CD4-positive, alpha-beta T cell treated with Interleukin-6 for 4 hours (primary cell): Measurements from ENCODE around the gene NTMT1.

Experiments
- DNase-seq: peaks from one replicate; pipeline ENCODE4 v3.0.0-alpha.2; 2020; ENCODE audit warnings: mixed read lengths

NTMT1 gene

DNA sequence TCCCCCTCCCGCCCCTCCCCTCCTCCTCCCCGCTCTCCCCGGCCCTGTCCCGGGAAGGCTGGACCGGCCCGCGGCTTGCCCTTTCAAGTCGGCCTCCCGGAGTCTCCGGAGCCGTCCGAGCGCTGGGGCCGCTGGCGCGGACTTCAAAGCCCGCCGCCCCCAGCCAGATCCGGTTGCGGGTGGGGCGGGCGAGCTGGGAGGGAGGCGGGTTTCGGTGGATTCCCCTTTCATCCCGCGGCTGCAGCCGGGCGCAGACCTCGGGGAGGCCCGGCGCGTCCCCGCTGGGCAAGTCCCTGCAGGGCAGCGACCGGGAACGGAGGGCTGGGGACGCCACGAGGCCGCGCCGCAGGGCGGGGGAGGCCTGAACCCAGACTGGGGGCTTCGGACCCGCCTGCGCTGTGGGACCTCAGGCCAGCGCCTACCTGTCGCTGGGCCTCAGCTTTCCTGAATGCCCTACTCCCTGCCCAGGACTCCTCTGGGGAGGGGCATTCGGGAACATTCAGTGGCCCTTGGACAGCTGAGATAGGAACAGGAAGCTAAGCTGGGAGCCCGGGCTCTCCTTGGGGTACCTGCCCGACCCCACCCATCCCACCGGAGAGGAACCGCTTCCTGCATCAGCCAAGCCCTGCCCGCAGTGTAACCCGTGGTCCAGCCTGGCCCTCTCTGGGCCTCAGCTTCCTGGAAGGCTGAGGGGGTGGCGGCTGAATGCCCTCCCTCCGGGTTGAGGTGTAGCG is 28.4 kb upstream of the NTMT1 start:
- peak; percentile 44 for DNase-seq

DNA sequence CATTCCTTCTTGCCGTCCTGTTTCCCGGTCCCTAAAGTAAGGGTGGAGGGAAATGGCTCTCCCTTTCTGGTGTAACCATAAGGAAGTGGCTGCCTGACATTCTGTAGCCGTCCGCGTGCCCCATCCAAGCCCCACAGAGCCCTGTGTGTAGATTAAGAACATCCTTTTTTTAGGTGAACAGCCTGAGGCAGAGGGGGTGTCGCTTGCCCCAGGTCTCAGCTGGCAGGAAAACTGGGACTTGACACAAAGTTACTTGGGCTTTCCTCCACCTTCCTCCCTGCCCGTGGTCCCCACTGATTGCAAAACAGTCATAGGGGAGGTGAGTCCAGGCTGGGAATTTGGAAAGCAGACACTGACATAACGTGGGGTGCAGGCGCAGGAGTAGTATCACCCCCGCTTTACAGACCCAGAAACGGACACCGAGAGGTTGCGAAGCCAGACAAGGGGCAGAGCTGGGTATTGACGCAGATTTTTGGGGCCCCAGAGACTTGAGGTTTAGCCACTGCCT is 27.8 kb upstream of the NTMT1 start:
- DNase-seq = no peak

DNA sequence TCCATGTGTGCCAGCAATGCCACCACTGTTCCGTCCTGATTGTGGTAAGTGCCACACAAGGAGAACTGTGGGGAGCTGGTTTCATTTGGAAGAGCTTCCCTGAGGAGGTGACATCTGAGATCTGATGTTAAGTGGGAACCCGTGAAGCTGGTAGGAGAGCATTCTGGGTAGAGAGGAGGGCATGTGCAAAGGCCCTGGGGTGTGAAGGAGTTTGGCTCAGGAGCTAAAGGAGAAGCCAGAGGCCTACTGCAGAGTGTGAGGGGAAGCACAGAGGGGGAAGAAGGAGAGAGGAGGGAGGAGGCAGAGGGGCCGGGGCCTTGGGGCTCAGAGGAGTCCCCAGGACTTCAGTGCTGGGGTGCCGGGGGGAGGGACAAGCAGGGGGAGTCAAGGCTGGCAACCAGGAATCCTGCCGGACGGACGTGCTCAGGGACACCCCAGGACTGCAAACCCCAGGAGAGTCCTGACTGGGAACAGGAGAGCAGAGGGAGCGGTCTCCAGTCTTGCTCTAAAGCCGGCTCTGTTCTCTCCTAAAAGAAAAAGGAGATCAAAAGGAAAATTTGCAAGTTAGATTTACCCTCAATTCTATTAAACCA is 24.8 kb upstream of the NTMT1 start:
- no peak for DNase-seq

DNA sequence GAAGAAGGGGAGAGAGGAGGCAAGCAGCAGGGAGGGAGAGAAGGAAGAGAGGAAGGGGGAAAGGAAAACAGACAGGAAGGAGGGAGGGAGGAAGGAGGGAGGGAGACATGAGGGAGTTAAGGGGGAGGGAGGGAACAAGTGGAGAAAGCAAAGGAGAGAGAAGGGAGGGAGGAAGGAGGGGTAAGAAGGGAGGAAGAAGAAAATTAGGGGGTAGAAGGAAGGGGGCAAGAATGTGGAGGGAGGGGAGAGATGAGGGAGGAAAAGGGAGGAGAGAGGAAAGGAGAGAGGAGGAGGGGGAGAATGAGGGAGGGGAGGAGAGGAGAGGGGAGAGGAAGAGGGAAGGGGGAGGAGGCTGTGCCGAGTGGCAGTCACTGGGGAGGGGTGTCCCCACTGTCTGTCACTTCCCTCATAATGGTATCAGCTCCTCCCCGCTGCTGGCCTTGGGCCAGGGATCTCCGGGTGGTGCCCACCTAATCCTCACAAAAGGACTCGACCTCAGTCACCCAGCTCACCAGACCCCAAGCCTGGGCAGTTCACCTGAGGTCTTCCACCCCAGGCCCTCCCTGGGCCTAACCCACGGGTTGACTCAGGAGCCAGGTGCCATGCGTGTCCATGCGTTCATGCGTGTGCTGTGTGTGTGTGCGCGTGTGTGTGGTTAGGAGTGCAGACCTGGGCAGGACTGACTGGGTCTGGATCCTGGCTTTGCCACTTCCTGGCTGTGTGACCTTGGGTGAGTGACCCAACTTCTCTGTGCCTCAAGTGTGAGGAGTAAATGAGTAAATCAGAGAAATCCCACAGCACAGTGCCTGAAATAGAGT is 23.2 kb upstream of the NTMT1 start:
- DNase-seq = no peak

DNA sequence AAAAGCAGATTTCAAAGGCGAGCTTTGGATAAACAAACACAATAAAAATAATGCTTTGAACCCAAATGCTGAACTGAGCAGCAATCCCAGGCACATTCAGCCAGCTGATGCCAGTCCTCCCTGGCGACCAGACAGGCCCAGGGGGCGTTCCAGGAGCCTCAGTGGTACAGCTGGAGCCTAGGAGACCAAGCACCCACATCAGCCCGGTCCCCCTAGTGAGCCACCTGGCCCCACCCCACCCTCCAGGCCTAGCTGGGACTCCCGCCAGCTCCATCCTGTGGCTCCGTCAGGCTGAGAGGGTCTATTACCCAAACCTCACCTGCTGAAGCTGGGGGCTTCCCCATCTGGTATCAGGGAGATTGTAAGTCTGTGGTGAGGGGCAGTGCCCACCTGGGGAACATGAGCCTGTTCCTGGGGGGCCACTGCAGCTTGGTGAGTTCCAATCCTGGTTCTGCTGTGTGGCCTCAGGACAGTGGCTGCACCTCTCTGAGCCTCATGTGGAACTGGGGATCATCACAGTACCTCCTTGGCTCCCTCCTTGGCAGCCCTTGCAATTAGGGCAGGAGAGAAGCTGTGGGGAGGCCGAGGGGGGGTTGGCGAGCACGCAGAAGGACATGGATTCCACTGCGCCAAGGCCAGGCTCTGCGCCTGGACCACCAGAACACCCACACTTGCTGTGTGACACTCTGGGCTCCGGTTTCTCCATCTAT is 21.8 kb upstream of the NTMT1 start:
- DNase-seq = no peak

DNA sequence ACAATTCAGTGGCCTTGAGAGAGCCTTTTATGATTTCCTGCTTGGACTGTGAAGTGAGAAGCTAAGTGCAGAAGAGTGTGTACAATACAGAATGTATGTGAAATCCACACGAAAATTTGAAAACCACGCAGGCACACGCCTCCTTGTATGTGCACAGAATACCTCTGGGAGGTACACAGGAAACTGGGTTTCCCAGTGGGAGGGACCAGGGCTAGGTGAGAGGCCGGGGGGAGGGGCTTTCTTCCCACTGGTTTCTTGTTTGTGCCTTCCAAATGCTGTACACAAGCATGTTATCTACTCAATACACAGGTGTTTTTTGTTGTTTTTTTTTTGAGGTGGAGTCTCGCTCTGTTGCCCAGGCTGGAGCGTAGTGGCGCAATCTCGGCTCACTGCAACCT is 21.2 kb upstream of the NTMT1 start:
- peak; percentile 65 for DNase-seq

DNA sequence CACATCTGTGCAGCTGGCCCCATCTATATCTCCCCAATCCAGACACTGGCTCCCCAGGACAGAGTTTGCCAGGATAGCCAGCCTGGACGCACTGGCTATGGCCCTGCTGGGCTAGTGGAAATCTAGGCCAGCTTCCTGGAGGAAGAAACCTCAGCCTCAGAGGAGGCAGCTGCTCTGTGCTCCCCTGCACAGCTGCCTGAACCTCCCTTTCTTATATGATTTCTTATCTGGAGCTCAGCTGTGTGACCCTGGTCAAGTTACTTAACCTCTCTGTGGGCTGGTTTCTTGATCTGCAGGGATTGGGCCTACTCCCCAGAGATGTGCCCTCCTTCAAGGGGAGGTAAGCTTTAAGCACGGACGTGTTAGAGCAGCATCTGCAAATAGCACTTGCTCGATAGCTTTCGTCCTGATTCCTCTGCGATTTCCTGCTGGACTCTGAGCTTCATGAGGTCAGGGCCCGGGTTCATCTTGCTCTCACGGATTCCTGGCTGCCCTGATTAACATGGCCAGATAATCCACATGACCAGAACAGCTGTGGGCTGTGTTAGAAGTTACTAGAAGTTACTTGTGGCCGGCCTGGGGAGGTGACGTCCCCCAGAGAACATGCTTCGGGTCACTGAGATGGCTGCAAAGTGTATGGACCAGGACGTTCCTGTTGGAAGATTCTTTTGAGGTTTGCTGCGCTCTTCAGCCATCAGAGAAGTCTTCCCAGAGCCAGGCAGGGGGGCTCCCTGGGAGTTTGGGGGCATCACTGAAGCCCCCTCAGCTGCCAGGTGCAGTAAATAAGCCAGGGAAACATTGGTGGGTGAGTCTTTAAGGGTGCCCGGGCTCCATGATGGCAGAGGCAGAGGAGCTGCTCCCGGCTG is 19.6 kb upstream of the NTMT1 start:
- DNase-seq = no peak

DNA sequence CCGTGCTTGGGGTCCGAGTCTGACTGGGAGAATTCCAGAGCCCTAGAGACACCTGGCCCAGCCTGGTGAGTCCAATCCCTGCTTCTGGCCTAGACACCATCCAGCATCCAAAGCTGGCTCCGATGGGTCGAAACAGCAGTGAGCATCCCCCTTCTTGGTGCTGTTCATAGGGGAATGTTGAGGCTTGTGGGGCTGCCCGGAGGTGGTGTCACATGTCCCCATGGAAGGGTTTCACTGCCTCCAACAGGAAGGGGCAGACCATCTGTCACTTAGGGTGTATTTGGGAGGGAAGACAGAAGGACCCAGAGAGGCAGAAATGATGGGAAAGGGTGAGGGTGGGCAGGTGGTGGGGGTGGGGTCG is 19.0 kb upstream of the NTMT1 start:
- DNase-seq = no peak

DNA sequence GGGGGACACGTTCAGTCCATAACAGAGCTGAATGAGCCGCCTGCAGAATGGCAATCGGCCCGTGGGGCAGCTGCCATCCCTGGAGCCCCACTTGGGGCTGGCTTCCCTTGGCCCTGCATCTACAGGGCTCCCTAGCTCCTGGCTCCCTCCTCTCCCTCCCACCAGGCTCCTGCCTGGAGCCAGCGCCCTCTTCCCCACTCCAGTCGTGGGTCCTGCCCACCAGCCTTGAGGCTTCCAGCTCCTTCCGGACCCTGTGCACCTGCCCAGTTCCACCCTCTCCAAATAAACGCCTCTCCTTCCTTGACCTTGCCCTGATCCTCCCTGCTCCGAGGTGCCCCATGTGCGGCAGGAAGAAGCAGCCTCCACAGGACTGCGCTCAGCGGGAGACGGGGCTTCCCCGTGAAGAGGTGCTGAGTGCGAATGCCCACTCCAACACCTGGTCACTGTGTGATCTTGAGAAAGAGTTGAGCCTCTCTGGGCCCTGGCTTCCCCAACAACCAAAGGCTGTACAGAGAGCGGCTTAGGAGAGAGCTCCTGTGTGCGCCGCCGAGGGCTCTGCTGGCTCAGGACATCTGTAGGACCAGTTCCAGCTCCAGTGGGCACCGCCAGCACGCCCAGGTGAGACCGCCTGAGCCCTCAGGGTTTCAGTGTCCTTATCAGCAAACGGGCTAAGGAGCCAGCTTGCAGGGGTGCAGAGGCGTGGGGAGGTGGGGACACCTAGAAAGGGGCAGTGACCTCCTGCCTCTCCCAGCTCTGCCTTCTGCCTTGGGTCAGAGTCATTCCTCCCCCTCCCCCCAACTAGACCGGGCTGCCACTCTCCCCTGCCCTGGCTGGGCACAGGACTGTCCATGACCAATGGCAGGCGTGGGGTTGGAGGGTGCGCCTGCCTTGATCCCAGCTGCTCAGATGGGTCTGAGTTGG is 17.1 kb upstream of the NTMT1 start:
- DNase-seq = no peak

DNA sequence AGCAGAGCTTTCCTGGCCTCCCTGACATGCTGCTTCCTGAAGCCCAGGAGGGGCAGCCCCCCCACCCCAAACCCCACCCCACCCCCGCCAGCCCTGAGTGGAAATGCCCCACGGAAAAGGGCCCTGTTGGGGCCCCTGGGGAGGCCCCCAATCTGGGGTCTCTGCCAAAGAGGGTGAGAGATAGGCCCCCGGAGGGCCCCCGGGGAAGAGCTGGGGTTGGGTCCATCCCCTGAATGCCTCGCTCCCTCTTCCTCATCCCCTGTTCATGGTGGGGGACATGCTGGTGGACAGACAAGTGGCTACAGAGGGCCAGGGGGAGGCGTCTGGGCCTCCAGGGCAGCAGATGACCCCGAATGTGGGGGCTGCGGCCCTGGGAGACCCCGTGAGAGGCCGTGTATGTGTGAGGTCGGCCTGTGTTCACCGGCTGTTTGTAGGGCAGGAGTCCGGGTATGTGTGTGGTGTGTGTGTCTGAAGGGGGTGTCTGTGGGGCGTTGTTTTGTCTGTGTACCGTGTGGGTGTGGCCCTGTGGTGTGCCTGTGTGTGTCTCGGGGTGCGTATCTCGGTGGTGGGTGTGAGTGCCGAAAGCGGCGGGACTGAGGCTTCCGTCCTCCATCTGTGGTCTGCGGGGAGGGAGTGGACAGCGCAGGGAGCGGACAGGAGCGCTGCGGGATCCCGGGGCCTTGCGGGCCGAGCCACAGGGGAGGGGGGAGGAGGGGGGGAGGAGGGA is 16.3 kb upstream of the NTMT1 start:
- DNase-seq = peak; percentile 87

DNA sequence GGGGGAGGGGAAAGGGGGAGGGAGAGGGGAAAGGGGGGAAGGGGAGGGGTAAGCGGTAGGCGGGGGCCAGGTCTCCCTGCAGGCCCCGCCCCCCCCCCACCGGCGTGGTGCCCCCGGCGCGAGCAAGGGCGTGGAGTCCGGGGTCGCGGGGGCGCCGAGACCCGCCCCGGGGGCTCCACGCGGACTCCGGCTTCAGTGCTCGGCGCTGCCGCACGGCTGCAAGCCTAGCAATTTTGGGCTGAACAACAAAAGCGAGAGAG is 15.8 kb upstream of the NTMT1 start:
- no peak for DNase-seq

DNA sequence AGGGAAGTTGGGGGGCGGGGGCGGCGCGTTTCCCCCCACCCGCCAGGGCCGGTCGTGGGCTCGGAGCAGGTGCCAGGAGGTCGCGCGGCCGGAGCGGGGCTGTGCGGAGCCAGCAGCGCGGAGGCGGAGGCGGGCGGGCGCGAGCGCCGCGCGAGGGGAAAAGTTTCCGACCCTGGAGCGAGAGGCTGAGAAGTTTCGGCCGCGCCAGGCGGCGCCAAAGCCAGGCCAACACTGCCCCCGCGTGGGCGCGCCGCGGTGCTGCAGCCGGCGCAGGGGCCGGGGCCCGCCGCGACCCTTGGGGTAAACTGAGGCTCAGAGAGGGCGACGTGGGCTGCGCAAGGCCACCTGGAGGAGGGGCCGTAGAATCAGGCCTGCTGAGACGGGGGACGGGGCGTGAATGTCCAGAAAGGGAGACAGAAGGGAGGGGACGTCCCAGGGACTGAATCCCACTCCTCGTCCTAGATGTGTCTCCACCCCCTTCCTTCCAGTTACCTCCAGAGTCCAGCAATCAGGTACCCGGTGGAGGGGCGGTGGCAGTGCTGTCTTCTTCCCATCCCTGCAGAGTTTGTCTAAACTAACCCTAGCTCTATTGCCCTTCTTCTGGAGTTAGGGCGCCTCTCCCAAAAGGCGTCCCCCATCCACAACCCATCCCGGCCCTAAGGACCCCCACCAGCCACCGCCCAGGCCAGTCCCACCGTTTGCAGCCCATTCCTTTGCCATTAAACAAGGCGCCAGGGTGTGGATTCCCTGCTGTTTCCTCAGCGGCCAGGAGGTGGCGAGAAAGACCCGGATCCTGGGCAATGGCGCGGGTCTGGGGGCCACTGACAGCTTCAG is 15.3 kb upstream of the NTMT1 start:
- peak; percentile 79 for DNase-seq

DNA sequence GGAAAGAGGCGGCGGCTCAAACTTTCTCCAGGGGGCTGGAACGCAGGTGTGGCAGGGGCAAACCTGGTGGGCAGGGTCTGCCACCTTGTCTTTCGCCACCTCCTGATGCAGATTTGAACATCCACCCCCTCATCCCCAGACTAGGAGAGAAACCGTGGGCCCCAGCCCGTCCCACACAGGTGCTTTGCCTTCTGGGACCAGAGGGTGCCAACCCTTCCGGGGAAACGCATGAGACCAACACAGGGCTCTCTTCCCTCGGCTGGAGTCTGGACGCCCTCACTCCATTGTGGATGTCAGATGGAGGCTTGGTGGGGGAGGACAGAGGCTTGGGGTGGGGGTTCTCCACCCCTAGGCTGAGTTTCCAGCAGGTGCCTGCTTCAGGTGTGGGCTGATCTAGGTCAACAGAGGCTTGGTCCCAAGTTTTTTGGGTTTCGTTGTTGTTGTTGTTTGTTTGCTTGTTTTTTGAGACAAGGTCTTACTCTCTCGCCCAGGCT is 14.6 kb upstream of the NTMT1 start:
- DNase-seq = no peak

DNA sequence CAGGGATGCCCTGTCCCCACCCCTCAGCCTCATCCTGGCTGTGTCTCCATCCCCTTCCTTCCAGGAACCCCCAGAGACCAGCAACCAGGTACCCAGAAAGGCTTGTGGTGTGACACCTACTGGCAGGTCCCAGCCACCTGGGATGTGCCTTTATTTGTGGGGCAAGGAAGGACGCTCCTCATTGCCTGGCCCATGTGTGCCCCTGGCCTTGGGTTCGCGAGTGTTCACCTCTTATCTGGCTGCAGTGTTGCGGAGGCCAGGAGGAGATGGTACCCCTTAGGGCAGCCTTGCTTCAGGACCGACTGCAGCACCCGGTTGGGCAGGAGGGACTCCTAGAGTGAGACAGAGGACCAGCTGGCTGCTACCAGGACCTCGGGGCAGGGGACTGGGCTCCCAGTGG is 13.8 kb upstream of the NTMT1 start:
- DNase-seq = no peak

DNA sequence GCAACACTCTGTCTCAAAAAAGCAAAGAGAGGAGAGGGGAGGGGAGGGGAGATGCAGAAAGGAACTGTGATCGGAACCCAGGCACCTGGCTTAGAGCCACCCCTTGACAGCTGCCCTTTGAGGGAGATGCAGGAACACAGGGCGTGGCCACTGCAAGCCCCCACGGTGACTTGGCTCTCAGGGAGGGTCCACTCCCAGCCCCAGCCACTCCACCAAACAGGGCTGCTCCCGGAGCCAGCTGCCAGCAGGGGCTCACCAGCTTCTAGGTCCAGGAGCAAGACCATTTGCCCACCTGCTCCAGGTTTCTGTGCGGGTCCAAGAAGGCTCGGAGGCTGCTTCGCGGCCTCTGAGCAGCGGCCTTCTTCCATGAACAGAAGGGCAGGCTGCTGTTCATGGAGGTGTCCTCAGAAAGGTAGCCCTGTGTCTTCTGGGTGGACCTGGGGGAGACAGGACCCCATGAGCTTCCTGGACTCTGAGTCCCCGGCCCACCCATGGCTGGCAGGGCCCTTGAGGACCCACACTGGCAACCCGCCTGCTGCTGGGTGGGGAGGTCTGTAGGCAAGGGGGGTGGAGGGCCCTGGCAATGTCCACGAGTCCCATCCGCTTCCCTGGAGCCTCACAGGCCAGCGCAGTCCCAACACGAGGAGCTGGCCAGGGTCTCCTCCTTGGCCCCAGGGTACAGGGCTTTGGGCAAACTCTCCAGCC is 13.0 kb upstream of the NTMT1 start:
- DNase-seq = no peak

DNA sequence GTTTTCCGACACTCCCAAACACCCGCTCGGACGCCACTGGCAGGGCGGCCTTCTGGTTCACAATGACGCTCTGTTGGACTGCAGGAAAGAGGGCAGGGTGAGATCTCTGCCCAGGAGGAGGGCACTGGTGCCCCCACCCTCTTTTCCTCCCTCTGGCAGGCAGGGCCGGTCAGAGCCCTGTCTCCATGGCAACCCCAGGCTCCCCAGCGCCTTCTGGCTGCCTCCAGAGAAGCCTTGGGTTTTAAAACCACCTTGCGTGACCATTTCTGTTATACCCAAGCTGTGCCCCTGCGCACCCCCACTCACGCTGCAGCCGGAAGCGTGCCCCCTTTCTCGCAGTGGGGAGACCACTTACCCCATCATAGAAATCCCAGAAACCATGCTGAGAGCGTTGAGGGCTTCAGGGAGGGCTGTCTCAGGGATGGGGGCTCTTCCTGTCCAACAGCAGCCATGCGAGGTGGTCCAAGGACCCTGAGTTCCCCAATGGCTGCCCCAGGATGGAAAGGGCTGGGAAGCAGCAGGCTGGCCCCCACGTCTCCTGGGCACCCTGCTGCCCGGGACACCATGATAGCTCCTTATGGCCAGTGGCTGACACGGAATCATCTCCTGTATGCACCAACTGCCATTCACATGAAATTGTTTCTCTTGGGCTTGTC is 12.3 kb upstream of the NTMT1 start:
- DNase-seq = no peak

DNA sequence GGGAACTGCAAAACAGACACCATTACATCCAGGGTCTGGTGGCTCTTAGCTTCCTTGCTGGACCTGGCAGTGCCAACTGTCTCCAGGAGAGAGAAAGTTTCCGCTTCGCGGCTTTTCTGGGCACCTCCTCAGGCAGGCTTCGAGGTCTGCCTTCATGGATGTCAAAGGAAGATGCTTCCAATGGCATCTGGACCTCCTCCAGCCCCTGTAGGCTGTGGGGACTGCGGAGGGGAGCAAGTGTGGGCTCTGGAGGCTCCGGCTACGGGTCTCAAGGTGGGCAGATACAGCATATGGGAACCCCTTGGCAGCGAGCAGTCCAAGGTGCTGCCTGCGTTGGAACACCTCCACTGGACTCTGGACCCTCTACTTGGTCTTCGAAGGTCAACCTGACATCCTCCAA is 11.0 kb upstream of the NTMT1 start:
- no peak for DNase-seq
